ENCODE measurements around the gene CFAP97D2.
"Not testable (repeated sequence)": the region's sequence is repeated elsewhere in the genome, so short reads cannot be mapped to it uniquely, and the experiment has no call there.

Gene CFAP97D2

DNA sequence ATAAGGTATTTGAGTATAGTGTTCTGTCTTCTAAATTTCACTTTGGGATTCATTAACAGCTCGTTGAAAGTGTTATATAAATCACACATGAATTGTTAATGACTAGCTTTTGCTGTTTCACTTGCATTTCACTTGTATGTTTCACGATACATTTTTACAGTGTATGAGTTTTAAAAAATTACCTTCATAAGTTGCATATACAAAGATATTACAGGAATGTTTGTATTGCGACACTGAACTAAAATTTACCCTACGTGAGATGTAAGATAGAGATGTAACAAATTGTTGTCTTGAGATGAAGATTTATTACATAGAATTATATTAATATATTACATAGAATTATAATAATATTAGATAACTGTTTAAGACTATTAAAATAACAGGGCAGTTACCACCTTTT is 57.2 kb downstream of the CFAP97D2 start:
- DNase-seq, result no peak

DNA sequence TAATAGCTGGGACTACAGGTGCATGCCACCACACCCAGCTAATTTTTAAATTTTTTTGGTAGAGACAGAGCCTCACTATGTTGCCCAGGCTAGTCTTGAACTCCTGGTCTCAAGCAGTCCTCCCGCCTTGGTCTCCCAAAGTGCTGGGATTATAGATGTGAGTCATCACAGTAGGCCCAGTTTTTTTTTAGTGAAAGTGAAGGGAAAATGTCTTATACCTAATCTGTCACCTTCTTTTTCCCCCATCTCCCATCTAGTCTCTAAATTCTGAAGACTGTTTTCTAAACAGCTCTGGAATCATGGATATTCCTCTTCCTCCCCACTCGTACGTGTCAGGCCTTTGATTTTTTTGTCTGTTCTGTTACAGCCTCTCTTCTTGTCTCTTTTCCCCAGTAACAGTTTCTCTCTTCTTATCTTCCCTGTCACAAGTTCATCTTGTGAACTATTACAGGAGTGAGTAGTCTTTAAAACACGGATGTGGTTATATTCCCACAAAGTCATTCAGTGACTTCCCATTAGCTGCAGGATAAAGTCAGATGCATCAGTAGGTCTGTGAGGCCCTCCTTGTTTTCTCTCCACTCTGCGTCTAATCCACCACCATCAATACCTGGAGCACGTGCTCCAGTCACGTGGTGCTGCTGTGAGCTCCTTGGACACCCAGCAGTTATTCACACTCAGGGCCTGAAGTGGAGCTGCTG is 58.5 kb downstream of the CFAP97D2 start:
- DNase-seq, result no peak

DNA sequence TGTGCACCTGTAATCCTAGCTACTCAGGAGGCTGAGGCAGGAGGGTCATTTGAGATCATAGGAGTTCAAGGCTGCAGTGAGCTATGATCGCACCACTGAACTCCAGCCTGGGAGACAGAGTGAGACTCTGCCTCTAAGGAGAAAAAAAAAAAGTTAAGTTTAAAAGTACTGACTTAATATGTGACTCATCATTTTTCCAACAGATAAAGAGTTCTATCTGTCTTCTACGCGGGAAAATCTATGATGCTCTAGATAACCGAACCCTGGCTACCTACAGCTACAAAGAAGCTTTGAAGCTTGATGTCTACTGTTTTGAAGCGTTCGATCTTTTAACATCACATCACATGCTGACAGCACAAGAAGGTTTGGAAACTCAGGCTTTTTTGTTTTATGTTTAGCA is 62.9 kb downstream of the CFAP97D2 start:
- no peak for DNase-seq

DNA sequence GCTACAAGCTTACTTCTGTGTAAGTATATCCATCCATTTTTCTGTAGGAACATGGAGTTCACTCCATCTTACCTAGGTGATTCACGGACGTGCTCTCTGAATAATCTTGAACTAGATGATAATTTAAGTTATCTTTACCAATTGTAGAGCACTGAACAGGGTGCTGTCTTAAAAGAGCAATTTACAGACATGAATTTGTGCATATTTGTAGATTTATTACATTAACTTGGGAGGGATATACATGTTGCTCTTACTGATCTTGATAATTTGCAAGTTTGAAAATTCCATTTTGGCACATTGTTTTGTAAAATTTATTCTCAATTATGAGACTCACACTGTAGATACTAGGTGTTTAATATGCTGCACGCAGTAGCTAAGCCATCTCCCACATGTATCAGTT is 64.9 kb downstream of the CFAP97D2 start:
- DNase-seq, result no peak

- DNase-seq, result peak in 1 of 3 experiments; percentile 30
Observed at GRCh38 chr13:114244637-114245036, 65.6 kb downstream of the CFAP97D2 start.

GRCh38 chr13:114248011-114248410 is 69.0 kb downstream of the CFAP97D2 start:
- no peak for DNase-seq

DNA sequence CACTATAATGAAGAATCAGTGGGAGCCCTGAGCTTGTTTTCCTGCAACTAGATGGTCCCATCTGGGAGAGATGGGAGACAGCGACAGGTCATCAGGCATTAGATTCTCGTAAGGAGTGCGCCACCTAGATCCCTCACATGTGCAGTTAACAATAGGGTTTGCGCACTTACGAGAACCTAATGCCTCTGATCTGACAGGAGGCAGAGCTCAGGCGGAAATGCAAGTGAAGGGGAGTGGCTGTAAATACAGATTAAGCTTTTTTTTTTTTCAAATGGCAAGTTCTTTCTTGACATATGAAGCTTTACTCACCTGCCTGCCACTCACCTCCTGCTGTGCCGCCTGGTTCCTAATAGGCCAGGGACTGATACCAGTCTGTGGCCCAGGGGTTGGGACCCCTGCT is 70.0 kb downstream of the CFAP97D2 start:
- DNase-seq, result peak in 2 of 3 experiments; percentile 73 to 90

GRCh38 chr13:114251639-114252440 is 72.8 kb downstream of the CFAP97D2 start:
- DNase-seq, result peak in 1 of 3 experiments; percentile 37

GRCh38 chr13:114256547-114256946 is 77.5 kb downstream of the CFAP97D2 start:
- no peak for DNase-seq

DNA sequence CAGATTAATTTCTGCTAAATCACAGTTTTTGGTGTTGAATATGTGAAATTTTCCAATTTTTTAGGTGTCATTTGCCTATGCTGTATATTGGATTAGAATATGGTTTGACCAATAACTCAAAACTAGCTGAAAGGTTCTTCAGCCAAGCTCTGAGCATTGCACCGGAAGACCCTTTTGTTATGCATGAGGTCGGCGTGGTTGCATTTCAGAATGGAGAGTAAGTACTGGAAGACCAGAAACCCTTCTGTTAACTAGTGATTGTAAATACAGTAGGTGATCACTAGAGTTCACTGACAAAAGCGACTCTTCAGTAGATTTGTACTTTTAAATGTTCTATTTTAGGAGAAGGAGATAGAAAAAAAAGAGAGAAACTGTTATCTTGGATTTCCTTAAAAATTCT is 78.0 kb downstream of the CFAP97D2 start:
- no peak for DNase-seq

DNA sequence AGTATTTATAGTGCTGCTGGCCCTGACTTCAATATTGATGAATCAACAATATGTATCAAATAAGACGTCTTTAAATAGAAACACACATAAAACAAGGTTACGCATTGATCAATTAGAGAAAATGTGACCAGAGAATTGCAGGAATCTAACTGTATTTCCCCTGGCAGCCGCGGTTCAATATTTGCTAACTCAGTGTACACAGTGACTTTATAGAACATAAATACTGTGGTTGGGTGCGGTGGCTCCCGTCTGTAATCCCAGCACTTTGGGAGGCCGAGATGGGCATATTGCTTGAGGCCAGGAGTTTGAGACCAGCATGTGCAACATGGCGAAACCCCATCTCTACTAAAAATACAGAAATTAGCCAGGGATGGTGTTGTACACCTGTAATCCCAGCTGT is 79.5 kb downstream of the CFAP97D2 start:
- DNase-seq, result peak in 2 of 3 experiments; percentile 29 to 59

GRCh38 chr13:114259374-114259773 is 80.3 kb downstream of the CFAP97D2 start:
- peak; percentile 62 to 83 (median 67) for DNase-seq

DNA sequence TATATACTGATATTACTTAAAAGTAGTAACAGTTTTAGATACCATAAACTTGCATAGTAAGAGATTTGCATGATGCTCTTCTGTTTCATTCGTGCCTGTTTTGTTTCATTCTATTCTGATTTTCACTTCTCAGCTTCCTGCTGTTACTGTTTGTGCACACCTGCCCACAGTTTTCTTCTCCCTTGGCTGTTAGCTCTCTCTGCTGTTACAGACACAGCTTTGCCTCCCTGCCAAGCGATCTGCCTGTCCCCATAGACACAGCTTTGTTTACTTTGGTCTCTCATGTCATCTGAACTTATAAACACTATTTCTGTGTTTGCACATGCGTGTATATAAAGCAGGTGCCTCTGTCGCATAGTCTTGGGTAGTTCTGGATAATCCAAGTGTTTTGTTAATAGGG is 80.9 kb downstream of the CFAP97D2 start:
- DNase-seq, result peak; percentile 81 to 96 (median 85)

DNA sequence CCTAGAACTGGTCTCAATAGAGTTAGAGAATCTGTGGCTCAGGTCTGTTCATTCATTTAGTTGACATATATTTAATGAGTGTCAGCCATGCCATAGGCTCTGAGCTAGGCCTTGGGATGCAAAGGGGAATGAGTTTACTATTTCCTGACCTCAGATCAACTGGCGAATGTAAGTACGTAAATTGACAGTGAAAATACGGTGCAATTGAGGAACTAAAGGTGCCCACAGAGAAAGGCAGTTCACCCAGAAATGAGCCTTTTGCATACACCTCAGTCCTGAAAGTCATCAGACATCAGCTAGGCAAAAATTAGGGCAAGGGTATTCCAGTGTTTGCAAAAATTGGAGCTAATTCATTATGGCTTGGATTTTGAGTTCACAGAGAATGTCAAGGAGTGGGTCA is 81.8 kb downstream of the CFAP97D2 start:
- no peak for DNase-seq

GRCh38 chr13:114261328-114261965 is 82.4 kb downstream of the CFAP97D2 start:
- DNase-seq, result peak in 2 of 3 experiments; percentile 15 to 39

- peak in 1 of 3 experiments; percentile 58 for DNase-seq
Observed at GRCh38 chr13:114263578-114263977, 84.5 kb downstream of the CFAP97D2 start.

DNA sequence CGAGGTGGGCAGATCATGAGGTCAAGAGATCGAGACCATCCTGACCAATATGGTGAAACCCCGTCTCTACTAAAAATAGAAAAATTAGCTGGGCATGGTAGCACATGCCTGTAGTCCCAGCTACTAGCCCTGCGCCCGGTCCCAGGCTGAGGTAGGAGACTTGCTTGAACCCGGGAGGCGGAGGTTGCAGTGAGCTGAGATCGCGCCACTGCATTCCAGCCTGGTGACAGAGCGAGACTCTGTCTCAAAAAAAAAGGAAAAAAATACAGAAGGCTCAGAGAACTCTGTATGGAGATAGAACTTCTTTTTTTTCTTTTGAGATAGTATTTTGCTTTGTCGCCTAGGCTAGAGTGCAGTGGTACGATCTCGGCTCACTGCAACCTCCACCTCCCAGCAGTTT is 85.3 kb downstream of the CFAP97D2 start:
- not testable (repeated sequence) for DNase-seq

- no peak for DNase-seq
Observed at GRCh38 chr13:114264886-114265611, 86.0 kb downstream of the CFAP97D2 start.

DNA sequence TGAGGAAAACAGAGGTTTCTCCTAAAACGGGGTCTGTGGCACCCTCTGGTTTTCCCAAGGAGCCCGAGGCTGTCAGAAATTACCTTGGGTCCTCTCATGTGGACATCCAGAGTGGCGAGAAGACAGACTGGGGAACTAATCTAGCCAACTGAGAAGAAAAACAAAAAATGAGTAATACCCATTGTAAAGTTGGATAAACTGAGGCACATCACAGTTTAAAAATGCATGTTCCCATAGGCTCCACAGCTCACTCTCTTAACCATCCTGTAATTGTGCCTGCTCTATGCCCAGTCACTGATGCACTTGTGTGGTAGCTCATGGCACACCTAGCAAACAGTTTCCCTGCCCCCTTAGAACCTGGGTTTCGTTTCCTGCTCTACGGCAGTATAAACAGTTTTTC is 87.2 kb downstream of the CFAP97D2 start:
- DNase-seq, result no peak

DNA sequence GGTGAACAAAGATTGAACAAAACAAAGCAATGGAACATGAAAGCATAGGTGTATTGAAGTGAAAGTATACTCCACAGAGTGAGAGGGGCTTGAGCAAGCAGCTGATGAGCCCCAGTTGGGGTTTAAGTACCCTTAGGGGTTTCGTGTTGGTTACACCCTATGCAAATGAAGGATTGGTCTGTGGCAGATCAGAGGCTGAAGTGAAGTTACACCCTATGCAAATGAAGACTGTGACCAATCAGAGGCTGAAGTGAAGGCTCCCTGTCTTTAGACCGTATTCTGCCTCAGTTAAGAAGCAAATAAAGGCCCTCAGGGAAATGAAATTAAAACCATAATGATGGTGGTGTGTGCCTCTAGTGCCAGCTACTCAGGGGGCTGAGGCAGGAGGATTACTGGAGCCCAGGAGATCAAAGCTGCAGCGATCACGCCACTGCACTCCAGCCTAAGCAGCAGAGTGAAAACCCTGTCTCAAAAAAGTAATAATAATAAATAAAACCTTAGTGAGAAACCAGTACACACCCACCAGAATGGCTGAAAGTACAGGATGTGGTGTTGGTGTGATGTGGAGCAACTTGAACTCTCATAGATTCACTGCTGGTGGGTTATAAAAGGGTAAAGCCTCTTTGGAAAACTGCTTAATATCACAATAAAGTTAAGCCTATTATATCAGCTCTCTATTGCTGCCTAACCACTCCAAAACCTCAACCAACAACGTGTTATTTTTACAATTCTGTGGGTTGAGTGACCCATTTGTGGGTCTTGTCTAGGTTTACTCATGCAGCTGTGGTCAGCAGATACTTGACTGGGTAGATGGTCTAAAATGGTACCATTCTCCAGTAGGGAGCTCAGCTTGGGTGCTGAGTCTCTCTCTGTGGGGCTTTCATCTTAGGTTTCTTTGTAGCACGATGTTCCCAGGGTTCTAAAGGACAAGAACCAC is 89.6 kb downstream of the CFAP97D2 start:
- DNase-seq, result no peak

DNA sequence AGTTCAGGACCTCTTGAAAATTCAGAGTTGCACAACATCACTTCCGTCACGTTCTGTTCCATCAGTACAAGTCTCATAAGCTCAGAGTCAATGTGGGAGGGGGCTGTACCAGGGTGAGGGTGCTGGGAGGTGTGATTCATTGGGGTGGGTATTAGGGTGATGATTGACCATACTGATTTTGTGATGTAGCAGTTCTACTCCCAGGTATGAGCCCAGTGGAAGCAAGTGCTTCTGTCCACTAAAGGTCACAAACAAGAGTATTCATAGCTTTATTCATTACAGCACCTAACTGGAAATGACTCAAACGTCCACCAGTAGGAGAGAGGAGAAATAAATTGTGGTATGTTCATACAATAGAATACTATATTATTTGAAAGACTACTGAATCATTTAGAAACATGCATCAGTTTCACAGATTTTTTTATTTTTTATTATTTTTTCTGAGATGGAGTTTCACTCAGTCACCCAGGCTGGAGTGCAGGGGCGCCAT is 90.3 kb downstream of the CFAP97D2 start:
- no peak for DNase-seq
